ENCODE measurements around the gene ADAMTS12.
A peak's percentile ranks its signal among the peaks of the same experiment; 100 is the strongest.

ADAMTS12 gene

GRCh38 chr5:33795496-33795895, 96.3 kb downstream of the ADAMTS12 start:
- no peak for DNase-seq

- DNase-seq = peak; percentile 43
Measured at GRCh38 chr5:33794550-33795181, 97.1 kb downstream of the ADAMTS12 start.

GRCh38 chr5:33793836-33794549, 97.8 kb downstream of the ADAMTS12 start:
- DNase-seq = no peak

- DNase-seq = no peak
Measured at GRCh38 chr5:33793276-33793675, 98.5 kb downstream of the ADAMTS12 start.

- no peak for DNase-seq
Measured at GRCh38 chr5:33792559-33792958, 99.2 kb downstream of the ADAMTS12 start.

GRCh38 chr5:33789567-33789957, 102.2 kb downstream of the ADAMTS12 start:
- DNase-seq = no peak

- DNase-seq = peak; percentile 50
Measured at GRCh38 chr5:33788922-33789566, 102.7 kb downstream of the ADAMTS12 start.

GRCh38 chr5:33785571-33785970, 106.2 kb downstream of the ADAMTS12 start:
- DNase-seq = no peak

GRCh38 chr5:33781286-33781685, 110.5 kb downstream of the ADAMTS12 start:
- DNase-seq = no peak

GRCh38 chr5:33776151-33776660, 115.6 kb downstream of the ADAMTS12 start:
- no peak for DNase-seq

GRCh38 chr5:33774341-33774740, 117.4 kb downstream of the ADAMTS12 start:
- DNase-seq = no peak

- no peak for DNase-seq
Measured at GRCh38 chr5:33772380-33772897, 119.4 kb downstream of the ADAMTS12 start.

- DNase-seq = no peak
Measured at GRCh38 chr5:33769968-33770367, 121.8 kb downstream of the ADAMTS12 start.

GRCh38 chr5:33769196-33769595, 122.6 kb downstream of the ADAMTS12 start:
- no peak for DNase-seq

- DNase-seq = no peak
Measured at GRCh38 chr5:33766023-33766422, 125.8 kb downstream of the ADAMTS12 start.

- no peak for DNase-seq
Measured at GRCh38 chr5:33764786-33765185, 127.0 kb downstream of the ADAMTS12 start.

- no peak for DNase-seq
Measured at GRCh38 chr5:33763435-33763834, 128.4 kb downstream of the ADAMTS12 start.

GRCh38 chr5:33762859-33763258, 128.9 kb downstream of the ADAMTS12 start:
- DNase-seq = no peak

- no peak for DNase-seq
Measured at GRCh38 chr5:33761139-33761538, 130.7 kb downstream of the ADAMTS12 start.

- DNase-seq = no peak
Measured at GRCh38 chr5:33758737-33759136, 133.1 kb downstream of the ADAMTS12 start.

- DNase-seq = no peak
Measured at GRCh38 chr5:33756491-33756890, 135.3 kb downstream of the ADAMTS12 start.

- no peak for DNase-seq
Measured at GRCh38 chr5:33755231-33755630, 136.6 kb downstream of the ADAMTS12 start.

- DNase-seq = no peak
Measured at GRCh38 chr5:33753704-33754103, 138.1 kb downstream of the ADAMTS12 start.

- no peak for DNase-seq
Measured at GRCh38 chr5:33748754-33749153, 143.0 kb downstream of the ADAMTS12 start.

Measured in 8988T (cell line).